Mesendoderm (in vitro differentiated cells): ENCODE measurements around the gene PHLDA3.

Source experiments
- DNase-seq: peaks from one replicate; pipeline ENCODE4 v3.0.0; 2013
- H2AK5ac ChIP-seq: 2 replicates; pipeline ENCODE4 v1.6.1; 2013; ENCODE audit warnings: low read length, inconsistent platforms
- H2BK120ac ChIP-seq: 2 replicates; pipeline ENCODE4 v1.6.1; 2013; ENCODE audit warnings: low read depth, mild to moderate bottlenecking, low read length, moderate library complexity, mixed read lengths
- H2BK15ac ChIP-seq: replicated peaks from 2 replicates; pipeline ENCODE4 v1.6.1; 2013; ENCODE audit warnings: low read depth, mild to moderate bottlenecking, moderate library complexity
- H2BK5ac ChIP-seq: 2 replicates; pipeline ENCODE4 v1.6.1; 2013; ENCODE audit warnings: low read length, inconsistent platforms
- H3K18ac ChIP-seq: 2 replicates; pipeline ENCODE4 v1.6.1; 2013; ENCODE audit warnings: mild to moderate bottlenecking, low read length, mixed read lengths
- H3K23ac ChIP-seq: one replicate; pipeline ENCODE4 v1.6.1; 2013; ENCODE audit warnings: low read length
- H3K27ac ChIP-seq: 2 replicates; pipeline ENCODE4 v1.5.1; 2013; ENCODE audit warnings: low read depth, mild to moderate bottlenecking, inconsistent platforms, low read length, moderate library complexity
- H3K27me3 ChIP-seq: 2 replicates; pipeline ENCODE4 v1.6.1; 2013; ENCODE audit warnings: low read length, control low read depth, mild to moderate bottlenecking, inconsistent platforms; ENCODE audit not compliant: insufficient read depth, poor library complexity
- H3K36me3 ChIP-seq: 2 replicates; pipeline ENCODE4 v1.6.1; 2013; ENCODE audit warnings: low read length, inconsistent platforms; ENCODE audit not compliant: control insufficient read depth, insufficient read depth
- H3K4ac ChIP-seq: one replicate; pipeline ENCODE4 v1.6.1; 2013; ENCODE audit warnings: low read depth, mild to moderate bottlenecking, low read length, moderate library complexity
- H3K4me1 ChIP-seq: 2 replicates; pipeline ENCODE4 v1.6.1; 2013; ENCODE audit warnings: low read depth, low read length, inconsistent platforms; ENCODE audit not compliant: control insufficient read depth
- H3K4me2 ChIP-seq: 2 replicates; pipeline ENCODE4 v1.6.1; 2013; ENCODE audit warnings: low read length
- H3K4me3 ChIP-seq: 2 replicates; pipeline ENCODE4 v1.5.1; 2013; ENCODE audit warnings: mild to moderate bottlenecking, low read length
- H3K56ac ChIP-seq: one replicate; pipeline ENCODE4 v1.6.1; 2013; ENCODE audit warnings: low read length
- H3K79me1 ChIP-seq: 2 replicates; pipeline ENCODE4 v1.6.1; 2013; ENCODE audit warnings: low read length, inconsistent platforms
- H3K79me2 ChIP-seq: 2 replicates; pipeline ENCODE4 v1.6.1; 2013; ENCODE audit warnings: mild to moderate bottlenecking, low read length; ENCODE audit not compliant: control insufficient read depth, insufficient read depth
- H3K9ac ChIP-seq: 2 replicates; pipeline ENCODE4 v1.6.1; 2013; ENCODE audit warnings: low read length, inconsistent platforms
- H4K5ac ChIP-seq: one replicate; pipeline ENCODE4 v1.6.1; 2013; ENCODE audit warnings: low read length
- H4K8ac ChIP-seq: one replicate; pipeline ENCODE4 v1.6.1; 2013; ENCODE audit warnings: low read depth, mild to moderate bottlenecking, control low read depth, low read length, moderate library complexity
- WGBS: extraction: QIAGEN DNeasy Blood & Tissue Kit; methylation state at CpG from one replicate; pipeline ENCODE4 v1.1.7; 2013; ENCODE audit warnings: low lambda C conversion rate, missing lambda C conversion rate; ENCODE audit not compliant: insufficient coverage; ENCODE audit errors: extremely low coverage; 5-methylcytosine and 5-hydroxymethylcytosine counted together

PHLDA3 gene

DNA sequence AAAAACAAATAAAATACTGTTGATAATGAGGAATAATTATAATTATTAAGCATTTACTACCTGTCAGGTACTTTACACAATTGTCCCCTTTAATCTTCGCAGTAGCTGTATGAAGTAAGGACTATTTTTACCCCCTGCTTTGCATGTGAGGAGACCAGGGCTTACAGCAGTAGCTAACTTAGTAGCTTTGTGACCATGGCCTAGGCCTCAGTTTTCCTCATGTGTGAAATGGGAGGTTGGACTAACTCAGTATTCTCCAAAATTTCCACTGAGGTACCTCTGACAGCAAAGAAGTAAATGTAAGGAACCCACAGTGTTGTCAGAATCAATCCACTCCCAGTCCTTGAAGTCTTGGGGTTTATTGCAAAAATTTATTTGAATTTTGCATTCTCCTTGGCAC, 41.7 kb upstream of the PHLDA3 start:
- H3K27ac ChIP-seq: no peak overlapping the region
- H3K23ac ChIP-seq: no peak overlapping the region
- H3K79me2 ChIP-seq: no peaks in the 10 kb centered on the region
- no peak overlapping the region for H4K8ac ChIP-seq
- H3K4ac ChIP-seq: no peak overlapping the region
- H3K18ac ChIP-seq: no peak overlapping the region
- H2BK120ac ChIP-seq: no peak overlapping the region
- H2AK5ac ChIP-seq: no peak overlapping the region
- H3K9ac ChIP-seq: no peak overlapping the region
- no peaks in the 10 kb centered on the region for H3K79me1 ChIP-seq
- no peak overlapping the region for H2BK15ac ChIP-seq
- DNase-seq: no peak
- H3K27me3 ChIP-seq: no peaks in the 10 kb centered on the region
- no peak overlapping the region for H4K5ac ChIP-seq
- H3K36me3 ChIP-seq: no peaks in the 10 kb centered on the region
- peaks cover 8% of the 10 kb centered on the region for H3K4me1 ChIP-seq
- no peak overlapping the region for H3K4me3 ChIP-seq
- H3K56ac ChIP-seq: no peak overlapping the region
- no CpG with 5 or more reads among the region's 1 CpG for WGBS
- no peak overlapping the region for H2BK5ac ChIP-seq
- no peak overlapping the region for H3K4me2 ChIP-seq

DNA sequence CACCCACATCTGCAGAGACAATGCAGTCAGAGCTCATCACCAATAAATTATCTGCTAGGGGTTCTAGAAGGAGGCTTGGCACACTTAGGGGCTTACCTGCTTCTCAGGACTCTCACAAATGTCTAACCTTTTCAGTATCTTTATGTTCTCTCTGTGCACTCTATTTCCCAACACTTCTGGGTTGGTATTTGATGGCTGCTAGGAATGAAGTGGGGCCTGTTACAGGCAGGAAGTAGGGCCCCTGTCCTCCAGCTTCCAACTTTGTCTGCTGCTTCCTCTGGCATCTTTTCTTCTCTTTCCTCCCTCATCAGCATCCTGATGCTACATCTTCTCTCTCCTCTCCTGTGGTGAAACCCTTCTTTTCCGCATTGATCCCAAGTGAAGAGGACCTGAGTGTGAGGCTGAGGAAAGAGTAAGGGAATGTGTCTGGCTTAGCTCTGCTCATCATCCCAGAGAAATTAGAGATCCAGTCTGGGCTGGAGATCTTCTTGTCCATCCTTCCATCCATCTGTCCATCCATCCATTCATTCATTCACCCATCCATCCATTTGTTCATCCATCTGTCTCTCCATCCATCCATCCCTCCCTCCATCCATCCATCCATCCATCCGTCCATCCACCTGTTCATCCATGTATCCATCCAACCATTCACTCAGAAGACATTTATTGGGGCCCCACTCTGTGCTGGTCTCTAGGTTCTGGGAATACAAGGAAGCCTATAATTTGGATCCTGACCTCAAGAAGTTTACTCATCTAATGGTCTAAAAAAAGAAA, 40.8 kb upstream of the PHLDA3 start:
- Histone ChIP-seq H3K27ac (no peak overlapping the region), H3K4me2 (no peak overlapping the region), H3K4me3 (no peak overlapping the region)

DNA sequence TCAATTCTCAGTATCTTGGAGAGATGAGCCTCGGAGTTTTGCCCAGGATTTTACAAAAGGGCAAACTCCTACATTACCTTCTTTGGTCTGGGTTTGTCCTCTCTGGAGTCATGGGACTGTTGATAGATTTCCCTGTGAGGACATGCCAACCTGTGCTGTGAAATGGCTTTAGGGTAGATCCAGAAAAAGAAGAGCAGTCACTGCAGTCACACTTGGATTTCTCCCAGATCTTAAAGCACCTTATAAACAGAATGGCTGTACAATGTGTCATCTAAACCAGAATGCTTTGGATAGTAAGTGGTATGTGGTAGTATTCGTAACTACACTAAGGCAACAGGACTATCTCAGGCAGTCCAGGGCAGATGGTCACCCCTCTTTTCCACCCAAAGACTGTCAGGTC, 39.8 kb upstream of the PHLDA3 start:
- H3K27ac ChIP-seq: no peak overlapping the region

More for the DNA sequence above, 40.8 kb upstream of the PHLDA3 start:
- Histone ChIP-seq H3K56ac (no peak overlapping the region), H2BK120ac (no peak overlapping the region), H3K23ac (no peak overlapping the region), H2AK5ac (no peak overlapping the region), H3K36me3 (no peaks in the 10 kb centered on the region), H4K8ac (no peak overlapping the region), H3K18ac (no peak overlapping the region), H3K4me1 (peaks cover 7% of the 10 kb centered on the region), H4K5ac (no peak overlapping the region), H2BK5ac (no peak overlapping the region), H3K4ac (no peak overlapping the region), H2BK15ac (no peak overlapping the region), H3K9ac (no peak overlapping the region), H3K79me1 (peaks cover 2% of the 10 kb centered on the region), H3K79me2 (peaks cover 2% of the 10 kb centered on the region), H3K27me3 (no peaks in the 10 kb centered on the region)
- WGBS: no CpG with 5 or more reads among the region's 2 CpGs
- DNase-seq: no peak

DNA sequence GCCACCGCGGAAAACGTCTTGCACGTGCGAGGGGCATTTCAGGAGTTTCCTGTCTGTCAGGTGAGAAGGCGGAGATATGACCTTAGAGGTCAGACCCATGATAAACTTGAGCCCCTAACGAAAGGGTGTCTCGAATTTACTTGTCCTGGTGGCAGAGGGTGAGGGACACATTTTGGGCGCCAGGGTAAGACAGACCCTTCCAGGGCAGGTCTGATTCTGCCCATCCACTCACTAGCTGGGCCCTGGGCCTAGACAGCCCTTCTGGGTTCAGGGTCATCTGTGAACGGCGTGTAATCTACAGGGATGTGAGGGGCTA, 38.3 kb upstream of the PHLDA3 start:
- Histone ChIP-seq H3K4me3 (no peak overlapping the region), H2BK15ac (no peak overlapping the region), H2BK5ac (no peak overlapping the region), H3K56ac (peak overlapping the region; percentile 84), H3K23ac (no peak overlapping the region), H3K27me3 (no peaks in the 10 kb centered on the region), H2AK5ac (no peak overlapping the region), H3K9ac (peak overlapping the region; percentile 74), H3K79me1 (peaks cover 2% of the 10 kb centered on the region), H4K8ac (no peak overlapping the region), H3K4me2 (peak overlapping the region; percentile 51), H4K5ac (no peak overlapping the region), H3K27ac (no peak overlapping the region), H3K36me3 (no peaks in the 10 kb centered on the region), H3K18ac (peak overlapping the region; percentile 53), H3K79me2 (peaks cover 2% of the 10 kb centered on the region), H3K4me1 (peaks cover 8% of the 10 kb centered on the region), H2BK120ac (no peak overlapping the region), H3K4ac (no peak overlapping the region)
- no CpG with 5 or more reads among the region's 11 CpGs for WGBS
- no peak for DNase-seq

More for the DNA sequence above, 39.8 kb upstream of the PHLDA3 start:
- Histone ChIP-seq H3K18ac (no peak overlapping the region), H2BK120ac (no peak overlapping the region), H3K79me2 (peaks cover 2% of the 10 kb centered on the region), H4K8ac (no peak overlapping the region), H3K79me1 (peaks cover 2% of the 10 kb centered on the region), H3K4me3 (no peak overlapping the region), H3K56ac (no peak overlapping the region), H3K9ac (no peak overlapping the region), H2BK5ac (no peak overlapping the region), H3K36me3 (no peaks in the 10 kb centered on the region), H3K4me1 (peaks cover 6% of the 10 kb centered on the region), H3K27me3 (no peaks in the 10 kb centered on the region), H2AK5ac (no peak overlapping the region), H3K23ac (no peak overlapping the region), H3K4ac (no peak overlapping the region), H2BK15ac (no peak overlapping the region), H4K5ac (no peak overlapping the region), H3K4me2 (no peak overlapping the region)
- WGBS: no CpG with 5 or more reads among the region's 2 CpGs
- DNase-seq: no peak

DNA sequence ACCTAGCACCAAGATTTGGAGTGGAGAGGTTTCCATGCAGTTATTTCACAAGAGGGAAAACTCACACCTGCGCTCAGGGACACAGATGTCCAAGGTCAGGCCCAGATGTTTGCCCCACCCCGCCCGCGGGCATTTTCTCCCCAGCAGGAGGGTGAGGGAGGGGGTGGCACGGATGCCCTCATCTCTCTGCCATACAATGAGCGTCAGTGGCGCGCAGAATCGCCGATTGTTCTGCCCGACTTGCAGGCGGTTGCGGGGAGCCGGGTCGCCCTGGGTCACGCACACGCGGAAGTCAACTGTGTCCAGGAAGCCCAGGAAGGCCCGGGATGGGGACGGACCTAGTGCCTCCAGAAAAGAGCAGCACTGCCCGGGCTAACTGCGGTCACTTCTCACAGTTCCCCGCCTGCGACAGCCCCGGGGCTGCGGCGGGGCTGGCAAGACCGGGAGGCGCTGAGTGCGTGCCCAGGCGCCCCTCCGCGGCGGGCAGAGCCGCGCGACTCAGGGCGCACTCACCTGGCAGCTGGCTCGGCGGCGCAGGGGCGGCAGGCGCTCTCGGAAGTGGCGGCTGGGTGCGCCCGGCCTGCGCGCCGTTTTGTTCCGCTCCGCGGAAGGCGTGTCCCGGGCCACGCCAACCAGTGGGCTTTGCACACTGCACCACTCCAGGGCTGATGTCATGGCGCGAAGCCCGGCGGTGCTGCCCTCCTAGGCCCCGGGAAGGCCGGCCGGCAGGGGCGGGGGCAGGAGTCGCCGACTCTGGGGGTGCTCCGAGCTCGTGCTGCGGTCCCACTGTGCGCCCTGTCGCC, 37.8 kb upstream of the PHLDA3 start, which contains the start of gene CSRP1:
Gene CSRP1, minus strand, starts transcription at position 567 of the 803 bp plus-strand sequence. CDS start 10,820 bp downstream, outside the sequence.
- H2BK15ac ChIP-seq: no peak within 1 kb of the TSS
- H2BK5ac ChIP-seq: no peak within 1 kb of the TSS
- no peaks in the 10 kb centered on the region for H3K36me3 ChIP-seq
- no peaks in the 10 kb centered on the region for H3K27me3 ChIP-seq
- DNase-seq: peak; percentile 76
- peak within 1 kb of the TSS; percentile 84 for H3K56ac ChIP-seq
- H3K18ac ChIP-seq: peak within 1 kb of the TSS; percentile 53
- WGBS: no CpG with 5 or more reads among the region's 71 CpGs
- H4K8ac ChIP-seq: no peak within 1 kb of the TSS
- H3K27ac ChIP-seq: no peak within 1 kb of the TSS
- H2AK5ac ChIP-seq: no peak within 1 kb of the TSS
- H2BK120ac ChIP-seq: no peak within 1 kb of the TSS
- H3K9ac ChIP-seq: peak within 1 kb of the TSS; percentile 74
- H3K79me2 ChIP-seq: peaks cover 2% of the 10 kb centered on the region
- H3K4me2 ChIP-seq: peak within 1 kb of the TSS; percentile 51
- peaks cover 2% of the 10 kb centered on the region for H3K79me1 ChIP-seq
- no peak within 1 kb of the TSS for H4K5ac ChIP-seq
- no peak within 1 kb of the TSS for H3K23ac ChIP-seq
- H3K4ac ChIP-seq: no peak within 1 kb of the TSS
- H3K4me1 ChIP-seq: peaks cover 6% of the 10 kb centered on the region
- H3K4me3 ChIP-seq: peak within 1 kb of the TSS; percentile 36
